Measurements from ENCODE around the gene ADAM8. TPM values are rescaled to one million over a fixed set of nuclear protein-coding genes. Genes with fewer than 3 reads are reported as not detected.

The ADAM8 gene
- total RNA-seq, 1 donor from 2014 or later = 1.5 TPM

- H3K9me3 Mint-ChIP-seq (ENCODE audit: unreplicated experiment) = no peaks in the 10 kb centered on the region
- H3K27ac Mint-ChIP-seq (ENCODE audit: unreplicated experiment) = no peak overlapping the region
- no peak overlapping the region for H3K4me3 Mint-ChIP-seq (ENCODE audit: unreplicated experiment)
- TF ChIP-seq CTCF (IDR thresholded peaks at IDR 0.05; ENCODE audit: unreplicated experiment) = no peak
- DNase-seq (ENCODE audit: low spot score) = no peak
- H3K27me3 Mint-ChIP-seq (ENCODE audit: unreplicated experiment) = peaks cover 7% of the 10 kb centered on the region
- H3K4me1 Mint-ChIP-seq (ENCODE audit: unreplicated experiment) = no peaks in the 10 kb centered on the region
- peaks cover 26% of the 10 kb centered on the region for H3K36me3 Mint-ChIP-seq (ENCODE audit: low read depth, unreplicated experiment)
Measured at GRCh38 chr10:133282846-133283390, 6.2 kb upstream of the ADAM8 start.

- H3K36me3 Mint-ChIP-seq (ENCODE audit: low read depth, unreplicated experiment) = peaks cover 22% of the 10 kb centered on the region
- H3K4me1 Mint-ChIP-seq (ENCODE audit: unreplicated experiment) = no peaks in the 10 kb centered on the region
- H3K4me3 Mint-ChIP-seq (ENCODE audit: unreplicated experiment) = no peak overlapping the region
- H3K9me3 Mint-ChIP-seq (ENCODE audit: unreplicated experiment) = no peaks in the 10 kb centered on the region
- peak overlapping the region; percentile 58 for H3K27ac Mint-ChIP-seq (ENCODE audit: unreplicated experiment)
- no peak for TF ChIP-seq CTCF (IDR thresholded peaks at IDR 0.05; ENCODE audit: unreplicated experiment)
- H3K27me3 Mint-ChIP-seq (ENCODE audit: unreplicated experiment) = peaks cover 6% of the 10 kb centered on the region
- no peak for DNase-seq (ENCODE audit: low spot score)
Measured at GRCh38 chr10:133281628-133282372, 5.1 kb upstream of the ADAM8 start.

- Mint-ChIP-seq H3K4me3 (ENCODE audit: unreplicated experiment) (no peak overlapping the region), H3K27me3 (ENCODE audit: unreplicated experiment) (peaks cover 5% of the 10 kb centered on the region), H3K9me3 (ENCODE audit: unreplicated experiment) (no peaks in the 10 kb centered on the region), H3K27ac (ENCODE audit: unreplicated experiment) (no peak overlapping the region), H3K36me3 (ENCODE audit: low read depth, unreplicated experiment) (peaks cover 21% of the 10 kb centered on the region), H3K4me1 (ENCODE audit: unreplicated experiment) (no peaks in the 10 kb centered on the region)
- no peak for DNase-seq (ENCODE audit: low spot score)
- TF ChIP-seq CTCF (IDR thresholded peaks at IDR 0.05; ENCODE audit: unreplicated experiment) = no peak
Measured at GRCh38 chr10:133281084-133281483, 4.4 kb upstream of the ADAM8 start.

DNA sequence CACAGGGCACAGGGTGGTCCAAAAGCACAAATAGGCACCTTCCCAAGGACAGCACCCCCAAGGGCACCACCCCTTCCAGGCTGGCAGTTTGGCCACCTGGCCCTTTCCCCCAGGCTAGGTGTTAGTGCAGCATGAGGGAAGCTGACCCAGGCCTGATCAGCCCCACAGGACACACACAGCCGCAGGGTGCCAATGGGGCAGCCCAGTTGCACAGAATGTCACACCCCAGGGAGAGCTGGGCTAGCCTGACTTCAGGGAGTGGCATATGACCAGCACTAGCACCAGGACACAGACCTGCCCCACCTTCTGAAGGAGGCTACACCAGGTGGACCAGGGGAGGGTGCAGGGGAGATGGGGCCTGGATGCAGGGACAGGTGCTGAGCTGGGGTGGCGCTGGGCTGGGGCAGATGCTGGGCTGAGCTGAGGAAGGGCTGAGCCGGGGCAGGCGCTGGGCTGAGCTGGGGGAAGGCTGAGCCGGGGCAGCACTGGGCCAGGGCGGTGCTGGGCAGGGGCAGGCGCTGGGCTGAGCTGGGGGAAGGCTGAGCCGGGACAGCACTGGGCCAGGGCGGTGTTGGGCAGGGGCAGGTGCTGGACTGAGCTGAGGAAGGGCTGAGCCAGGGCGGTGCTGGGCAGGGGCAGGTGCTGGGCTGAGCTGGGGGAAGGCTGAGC lies 3.9 kb upstream of the ADAM8 start:
- Mint-ChIP-seq H3K4me1 (ENCODE audit: unreplicated experiment) (no peaks in the 10 kb centered on the region), H3K9me3 (ENCODE audit: unreplicated experiment) (no peaks in the 10 kb centered on the region), H3K4me3 (ENCODE audit: unreplicated experiment) (no peak overlapping the region), H3K27ac (ENCODE audit: unreplicated experiment) (no peak overlapping the region), H3K36me3 (ENCODE audit: low read depth, unreplicated experiment) (peaks cover 18% of the 10 kb centered on the region), H3K27me3 (ENCODE audit: unreplicated experiment) (peaks cover 4% of the 10 kb centered on the region)
- DNase-seq (ENCODE audit: low spot score) = no peak
- no peak for TF ChIP-seq CTCF (IDR thresholded peaks at IDR 0.05; ENCODE audit: unreplicated experiment)

Measured in endothelial cell (in vitro differentiated cells).